Heart right ventricle (tissue), 16 donors: ENCODE measurements around the gene CLPTM1L. TPM values are rescaled to one million over a fixed set of nuclear protein-coding genes. Genes with fewer than 3 reads are reported as not detected.
"Not testable (repeated sequence)": the region's sequence is repeated elsewhere in the genome, so short reads cannot be mapped to it uniquely, and the experiment has no call there.

Experiments
- ATAC-seq, 8 donors: fragments of 200-7000 bp; cut with Tn5 transposase; one replicate each; pipeline ENCODE4 v1.9.1; 2020; ENCODE audit warnings: mild to moderate bottlenecking in 8 of 8, moderate library complexity in 8 of 8, moderate number of reproducible peaks in 1 of 8
- DNase-seq, 2 donors: peaks; one replicate each; pipeline ENCODE4 v3.0.0-alpha.2; 2020
- H3K27ac ChIP-seq, 10 donors: fragments of 200-600 bp; sonication (generic) in 2 of 10; one replicate each; pipeline versions ENCODE4 v1.5.0 to v1.8.0; 2020 to 2022; ENCODE audit warnings: mild to moderate bottlenecking in 3 of 10
- H3K27me3 ChIP-seq, 7 donors: fragments of 200-600 bp; one replicate each; pipeline ENCODE4 v1.8.0; 2021 to 2022; ENCODE audit warnings: mild to moderate bottlenecking in 2 of 7
- H3K36me3 ChIP-seq, 9 donors: fragments of 200-600 bp; sonication (generic) in 1 of 9; one replicate each; pipeline versions ENCODE4 v1.5.0 to v1.8.0; 2020 to 2022; ENCODE audit warnings: mild to moderate bottlenecking in 2 of 9
- H3K4me1 ChIP-seq, 9 donors: fragments of 200-600 bp; sonication (generic) in 1 of 9; one replicate each; pipeline versions ENCODE4 v1.5.0 to v1.8.0; 2020 to 2022; ENCODE audit warnings: mild to moderate bottlenecking in 4 of 9
- H3K4me3 ChIP-seq, 10 donors: fragments of 200-600 bp; sonication (generic) in 2 of 10; one replicate each; pipeline versions ENCODE4 v1.5.0 to v1.8.0; 2020 to 2022; ENCODE audit warnings: mild to moderate bottlenecking in 7 of 10, moderate library complexity in 2 of 10
- H3K9me3 ChIP-seq, 11 donors: fragments of 200-600 bp in 10 of 11; sonication (generic) in 2 of 11; one replicate each; pipeline versions ENCODE4 v1.5.0 to v1.8.0; 2013 to 2022; ENCODE audit warnings: mild to moderate bottlenecking in 2 of 11, control low read depth in 1 of 11, moderate library complexity in 1 of 11
- CTCF ChIP-seq, 9 donors: fragments of 200-600 bp; sonication (generic) in 2 of 9; IDR thresholded peaks; one replicate each; pipeline versions ENCODE4 v1.5.0 to v1.8.0; 2021 to 2022; ENCODE audit warnings: antibody characterized with exemption in 9 of 9, mild to moderate bottlenecking in 5 of 9, moderate library complexity in 1 of 9
- WGBS, 2 donors: extraction: QIAGEN DNeasy Blood & Tissue Kit; methylation state at CpG; one replicate each; pipeline ENCODE4 v1.1.7; 2013; ENCODE audit warnings: inconsistent platforms in 1 of 2; 5-methylcytosine and 5-hydroxymethylcytosine counted together
- intact Hi-C, 10 donors: fragments of 100-400 bp; cut with DNase I; formaldehyde crosslinking; loops; one replicate each; pipeline versions ENCODE4 v1.11.1 to v1.14.2; 2022
- polyA plus RNA-seq, 2 donors: library from polyadenylated mRNA; stranded (reverse); fragments of 200-250 nt; gene quantifications; one replicate each; pipeline ENCODE4 v1.2.3, GENCODE V29; 2013
- total RNA-seq, 10 donors: library from RNA; stranded (reverse); fragmentation: NEBNext Ultra II Directional in 3 of 10; extraction: Animal tissue kit (Norgen Biotek cat#: 25700) in 3 of 10; gene quantifications; one replicate each; pipeline versions ENCODE4 v1.2.1 to v1.2.4, GENCODE V29; 2021 to 2023
- donor health status: Arrhythmogenic right ventricular cardiomyopathy.
- donor health status: ischemic (EF 13 %, LVEDD 7.1; RV severe dilation, severe dysfunction).
- donor health status: healthy with polysubstance abuse.
- donor health status: DM: no; HTN: yes; CAD: no.
- donor health status: DM: no; HTN: no; CAD: no.
- donor health status: ischemic (EF 25% LVEDD 6.9; RV normal size, moderate dysfunction).
- donor health status: ischemic (EF 25% LVEDD 5.7; RV mildly dilated, moderate dysfunction).
- donor health status: healthy.
- donor health status: DM: yes; HTN: yes; CAD: no.
- donor health status: Ischemic cardiomyopathy.
- donor health status: ischemic (EF 35%, LVEDD 5.7; RV mildly dilated, moderate dysfunction).
- donor health status: nonischemic (EF 11% LVEDD 7.7; RV severe dilation, severe dysfunction).
- donor health status: DM: yes; HTN: yes; CAD: no.
- donor health status: PGD.
- donor health status: ischemic (EF 29% LVEDD 5.4; RV normal size, mild dysfunction).
- donor health status: nonischemic (EF 23%, LVEDD 6.1; RV moderate dilation, normal function).

Gene CLPTM1L
- total and polyA plus RNA-seq, 12 donors = 21.5 to 78.0 (median 32.5) TPM

- intact Hi-C loops = no loop called here
- ATAC-seq (peak in 6 of 8 donors; percentile 18 to 60 (median 31)), DNase-seq (no peak)
- WGBS, 2 donors = 95 to 96% methylated on average over 35 of the region's 35 CpGs
- Histone ChIP-seq H3K9me3 (no peaks in the 10 kb centered on the region), H3K36me3 (peaks cover 0 to 64% (median 47%) of the 10 kb centered on the region in 9 donors), H3K4me3 (no peak overlapping the region), H3K4me1 (no peaks in the 10 kb centered on the region), H3K27ac (no peak overlapping the region), H3K27me3 (no peaks in the 10 kb centered on the region)
- no peak for TF ChIP-seq CTCF (IDR thresholded peaks at IDR 0.05)
Measured at GRCh38 chr5:1330847-1331831, 13.8 kb downstream of the CLPTM1L start.

- DNase-seq (no peak), ATAC-seq (peak in 7 of 8 donors; percentile 20 to 70 (median 46))
- H3K27ac ChIP-seq = no peak overlapping the region
- H3K4me1 ChIP-seq = no peaks in the 10 kb centered on the region
- peaks cover 0 to 64% (median 45%) of the 10 kb centered on the region in 9 donors for H3K36me3 ChIP-seq
- no peak for TF ChIP-seq CTCF (IDR thresholded peaks at IDR 0.05)
- WGBS, 2 donors = 94% methylated on average over 23 of the region's 23 CpGs
- no peak overlapping the region for H3K4me3 ChIP-seq
- no peaks in the 10 kb centered on the region for H3K9me3 ChIP-seq
- intact Hi-C loops = no loop called here
- H3K27me3 ChIP-seq = no peaks in the 10 kb centered on the region
Measured at GRCh38 chr5:1330146-1330846, 14.6 kb downstream of the CLPTM1L start.

- H3K9me3 ChIP-seq = no peaks in the 10 kb centered on the region
- intact Hi-C loops = no loop called here
- ATAC-seq = no peak
- H3K4me3 ChIP-seq = no peak overlapping the region
- no peak for DNase-seq
- H3K27ac ChIP-seq = no peak overlapping the region
- H3K27me3 ChIP-seq = no peaks in the 10 kb centered on the region
- 96 to 99% methylated on average over 9 of the region's 9 CpGs for WGBS, 2 donors
- H3K36me3 ChIP-seq = peaks cover 0 to 64% (median 43%) of the 10 kb centered on the region in 9 donors
- no peak for TF ChIP-seq CTCF (IDR thresholded peaks at IDR 0.05)
- no peaks in the 10 kb centered on the region for H3K4me1 ChIP-seq
Measured at GRCh38 chr5:1329111-1329579, 15.8 kb downstream of the CLPTM1L start.

GRCh38 chr5:1328237-1329110, 16.4 kb downstream of the CLPTM1L start:
- not testable (repeated sequence) for H3K27ac ChIP-seq

GRCh38 chr5:1326901-1327756, 17.8 kb downstream of the CLPTM1L start:
- H3K36me3 ChIP-seq = peaks cover 0 to 69% (median 41%) of the 10 kb centered on the region in 9 donors
- not testable (repeated sequence) for H3K27ac ChIP-seq

More at GRCh38 chr5:1328237-1329110, 16.4 kb downstream of the CLPTM1L start:
- H3K9me3 ChIP-seq, intact Hi-C loops, ATAC-seq, H3K4me3 ChIP-seq, H3K27me3 ChIP-seq, H3K4me1 ChIP-seq, DNase-seq: not testable (repeated sequence)
- 85% methylated on average over 7 of the region's 7 CpGs for WGBS, 2 donors
- peaks cover 0 to 64% (median 37%) of the 10 kb centered on the region in 9 donors for H3K36me3 ChIP-seq

GRCh38 chr5:1326532-1326875, 18.4 kb downstream of the CLPTM1L start:
- H3K4me3 ChIP-seq, H3K27ac ChIP-seq, H3K27me3 ChIP-seq, DNase-seq, ATAC-seq, H3K4me1 ChIP-seq, H3K9me3 ChIP-seq, intact Hi-C loops: not testable (repeated sequence)
- WGBS, 2 donors = 82 to 84% methylated on average over 5 of the region's 5 CpGs
- H3K36me3 ChIP-seq = peaks cover 0 to 69% (median 39%) of the 10 kb centered on the region in 9 donors

More at GRCh38 chr5:1326901-1327756, 17.8 kb downstream of the CLPTM1L start:
- intact Hi-C loops, H3K27me3 ChIP-seq, DNase-seq, H3K4me1 ChIP-seq, H3K9me3 ChIP-seq, H3K4me3 ChIP-seq, ATAC-seq: not testable (repeated sequence)
- 51 to 52% methylated on average over 6 of the region's 6 CpGs for WGBS, 2 donors
